ENCODE measurements around the gene ITPKC.
"Not testable (repeated sequence)": the region's sequence is repeated elsewhere in the genome, so short reads cannot be mapped to it uniquely, and the experiment has no call there.

ITPKC gene

DNA sequence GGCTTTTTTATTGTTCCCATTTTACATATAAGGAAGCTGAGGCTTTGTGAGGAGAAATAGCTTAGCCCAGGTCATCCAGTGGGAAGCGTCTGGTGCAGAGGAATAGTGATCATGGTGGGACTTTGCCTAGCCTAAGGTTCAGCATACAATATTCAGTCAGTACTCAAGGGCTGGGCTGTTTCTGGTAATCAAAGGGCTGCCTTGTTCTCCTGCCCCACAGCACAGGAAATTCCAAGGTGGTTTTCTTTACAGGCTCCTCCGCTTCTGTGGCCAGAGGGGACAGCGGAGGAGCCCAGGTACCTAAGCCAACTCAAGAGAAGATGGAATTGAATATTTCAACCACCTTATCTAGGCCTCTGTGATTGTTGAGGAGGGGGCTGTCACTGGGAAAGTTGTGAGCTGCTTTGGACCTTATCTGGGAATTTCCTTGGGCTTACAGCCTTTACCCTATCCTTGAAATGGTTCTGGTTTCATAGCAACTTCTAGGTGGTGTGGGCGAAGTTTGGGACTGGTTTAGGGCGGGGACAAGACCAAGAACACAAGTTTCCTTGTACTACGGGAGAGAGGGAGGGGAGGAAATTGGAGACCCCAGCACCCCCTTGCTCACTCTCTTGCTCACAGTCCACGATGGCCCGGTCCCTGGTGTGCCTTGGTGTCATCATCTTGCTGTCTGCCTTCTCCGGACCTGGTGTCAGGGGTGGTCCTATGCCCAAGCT is 58.2 kb downstream of the ITPKC start, which contains the start of gene MIA:
Gene MIA (plus strand): TSS at position 606 of the 716 bp plus-strand sequence. CDS start 22 bp downstream, at position 628.
- no peak for DNase-seq

DNA sequence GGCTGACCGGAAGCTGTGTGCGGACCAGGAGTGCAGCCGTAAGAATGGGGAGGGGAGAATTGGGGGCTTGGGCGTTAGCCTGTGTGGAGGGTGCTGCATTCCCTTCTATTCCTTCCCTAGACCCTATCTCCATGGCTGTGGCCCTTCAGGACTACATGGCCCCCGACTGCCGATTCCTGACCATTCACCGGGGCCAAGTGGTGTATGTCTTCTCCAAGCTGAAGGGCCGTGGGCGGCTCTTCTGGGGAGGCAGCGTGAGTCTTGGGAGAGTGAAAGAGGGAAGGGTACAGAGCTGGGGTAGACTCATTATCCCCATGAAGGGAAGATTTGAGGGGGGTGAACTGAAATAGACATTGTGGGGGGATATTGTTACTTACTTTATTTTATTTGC is 58.7 kb downstream of the ITPKC start:
- no peak for DNase-seq

DNA sequence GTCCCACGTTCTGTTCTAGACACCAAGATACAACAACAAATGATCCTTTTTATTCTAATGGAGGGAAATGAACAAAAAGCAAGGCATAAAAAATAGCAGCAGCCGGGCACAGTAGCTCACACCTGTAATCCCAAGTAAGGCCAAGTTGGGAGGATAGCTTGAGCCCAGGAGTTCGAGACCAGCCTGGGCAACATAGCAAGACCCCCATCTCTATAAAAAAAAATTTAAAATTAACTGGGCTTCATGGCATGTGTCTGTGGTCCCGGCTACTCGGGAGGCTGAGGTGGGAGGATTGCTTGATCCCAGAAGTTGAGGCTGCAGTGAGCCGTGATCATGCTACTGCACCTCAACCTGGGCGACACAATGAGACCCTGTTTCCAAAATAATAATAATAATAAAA is 59.5 kb downstream of the ITPKC start:
- DNase-seq: no peak

DNA sequence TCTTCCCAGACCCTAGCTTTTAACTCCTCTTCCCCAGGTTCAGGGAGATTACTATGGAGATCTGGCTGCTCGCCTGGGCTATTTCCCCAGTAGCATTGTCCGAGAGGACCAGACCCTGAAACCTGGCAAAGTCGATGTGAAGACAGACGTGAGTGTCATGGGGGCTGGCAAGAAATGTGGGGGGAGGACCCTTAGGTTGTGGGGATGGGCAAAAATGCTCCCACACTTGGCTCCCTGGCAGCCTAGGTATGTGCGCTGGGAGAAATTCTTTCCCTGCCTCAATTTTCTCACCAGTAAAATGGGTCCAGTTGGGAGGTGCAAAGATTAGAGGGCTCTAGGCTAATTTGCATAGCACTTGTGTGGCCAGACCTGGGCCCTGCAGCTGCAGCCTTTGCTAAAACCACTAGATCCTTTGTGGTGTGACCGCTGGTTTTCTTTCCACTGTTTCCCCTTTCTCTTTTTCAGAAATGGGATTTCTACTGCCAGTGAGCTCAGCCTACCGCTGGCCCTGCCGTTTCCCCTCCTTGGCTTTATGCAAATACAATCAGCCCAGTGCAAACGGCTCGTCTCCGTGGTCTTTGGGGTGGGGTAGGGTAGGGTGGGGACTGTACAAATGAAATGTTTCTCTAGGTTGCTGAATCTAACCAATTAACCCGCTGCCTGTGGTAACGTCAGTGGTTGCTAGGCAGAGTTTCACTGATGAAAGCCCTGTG is 60.2 kb downstream of the ITPKC start:
- peak; percentile 84 for DNase-seq

DNA sequence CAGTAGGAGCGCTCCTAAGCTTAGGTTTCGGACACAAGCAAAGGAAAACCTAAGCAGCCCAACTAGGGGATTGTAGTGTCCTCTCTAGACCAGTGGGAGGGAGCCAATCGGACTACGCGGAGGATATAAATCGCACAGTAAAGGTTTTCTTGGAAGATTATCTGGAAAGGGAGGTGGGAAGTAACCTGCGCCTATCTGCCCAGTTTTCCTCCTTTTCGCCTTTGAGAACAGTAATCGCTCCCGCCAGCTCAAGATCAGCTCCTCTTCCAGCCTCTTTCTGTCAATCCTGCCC is 60.7 kb downstream of the ITPKC start:
- DNase-seq: no peak

DNA sequence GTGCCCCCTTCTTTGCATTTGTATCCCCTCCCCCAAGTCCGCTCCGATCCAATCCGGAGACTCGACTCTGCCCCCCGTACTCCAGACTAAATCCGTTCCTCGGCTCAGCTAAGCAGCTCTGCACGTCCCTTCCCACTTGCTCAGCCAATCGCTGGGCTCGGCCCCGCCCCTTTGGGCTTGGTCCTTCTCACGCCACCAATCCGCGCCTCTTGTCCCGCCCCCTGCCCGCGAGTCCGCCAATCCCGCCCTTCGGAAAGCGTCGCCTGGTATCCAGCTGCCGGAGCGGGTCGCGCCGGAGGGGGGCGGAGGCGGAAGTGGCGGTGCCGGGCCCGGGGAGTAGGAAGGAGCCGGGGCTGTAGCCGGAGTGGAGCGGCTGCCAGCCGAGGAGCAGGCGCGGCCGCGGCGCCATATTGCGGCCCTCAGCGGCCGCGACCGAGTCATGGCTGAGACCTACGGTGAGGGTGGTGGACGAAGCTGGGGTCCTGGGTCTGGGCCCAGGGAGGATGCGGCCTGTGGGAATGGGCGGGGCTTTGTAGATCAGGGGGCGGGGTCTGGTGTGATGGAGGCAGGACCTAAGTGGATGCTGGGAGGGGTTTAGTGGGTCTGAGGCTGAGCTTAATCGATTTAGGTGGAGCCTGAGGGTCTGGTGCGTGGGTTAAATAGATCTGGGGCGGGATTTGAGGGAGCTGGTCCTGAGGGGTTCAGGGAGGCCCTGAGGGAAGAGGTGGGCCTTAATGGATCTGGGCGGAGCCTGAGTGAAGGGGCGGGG is 61.2 kb downstream of the ITPKC start, which contains the start of gene RAB4B:
Gene RAB4B (plus strand): TSS at position 311 of the 769 bp plus-strand sequence. CDS start 129 bp downstream, at position 440.
- peak; percentile 100 for DNase-seq

DNA sequence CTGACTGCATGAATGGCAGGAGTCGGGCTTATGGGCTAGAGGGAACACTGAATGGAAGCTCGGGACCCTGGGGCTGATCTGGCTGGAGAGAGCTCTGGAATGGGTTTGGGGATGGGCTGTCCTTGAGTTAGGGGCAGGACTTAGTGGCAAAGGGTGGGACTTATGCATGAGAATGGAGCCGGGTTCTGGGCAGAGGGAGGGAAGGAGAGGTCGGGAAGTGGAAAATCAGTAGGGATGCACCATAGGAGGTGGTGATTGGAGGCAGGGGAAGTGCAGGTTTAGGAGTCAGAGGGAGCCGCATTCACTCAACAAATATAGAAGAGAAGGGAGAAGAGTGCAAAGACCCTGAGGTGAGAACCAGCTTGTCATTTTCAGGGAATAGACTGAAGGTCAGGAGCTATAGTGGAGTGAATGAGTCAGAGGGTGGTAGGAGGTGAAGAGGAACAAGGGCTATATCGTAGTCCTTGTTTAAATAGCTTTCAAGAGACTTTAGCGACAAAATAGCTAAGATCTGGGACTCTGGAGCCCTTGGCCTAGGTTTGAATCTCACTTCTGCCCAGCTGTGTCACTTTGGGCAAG is 61.9 kb downstream of the ITPKC start:
- DNase-seq: no peak

DNA sequence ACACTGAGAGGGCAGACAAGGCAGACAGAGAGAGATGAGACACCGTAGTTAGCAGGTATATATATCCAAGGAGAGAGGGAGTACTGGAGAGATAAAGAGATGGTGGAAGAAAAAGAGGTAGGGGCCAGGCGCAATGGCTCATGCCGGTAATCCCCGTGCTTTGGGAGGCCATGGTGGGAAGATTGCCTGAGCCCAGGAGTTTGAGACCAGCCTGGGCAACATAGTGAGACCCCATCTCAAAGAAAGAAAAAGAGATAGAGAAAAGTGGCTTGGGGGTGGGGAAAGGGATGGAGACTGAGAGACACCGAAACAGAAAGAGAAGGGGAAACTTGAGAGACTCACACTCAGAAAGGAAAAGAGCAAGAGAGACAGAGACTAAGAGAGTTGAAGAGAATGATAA is 63.7 kb downstream of the ITPKC start:
- no peak for DNase-seq

DNA sequence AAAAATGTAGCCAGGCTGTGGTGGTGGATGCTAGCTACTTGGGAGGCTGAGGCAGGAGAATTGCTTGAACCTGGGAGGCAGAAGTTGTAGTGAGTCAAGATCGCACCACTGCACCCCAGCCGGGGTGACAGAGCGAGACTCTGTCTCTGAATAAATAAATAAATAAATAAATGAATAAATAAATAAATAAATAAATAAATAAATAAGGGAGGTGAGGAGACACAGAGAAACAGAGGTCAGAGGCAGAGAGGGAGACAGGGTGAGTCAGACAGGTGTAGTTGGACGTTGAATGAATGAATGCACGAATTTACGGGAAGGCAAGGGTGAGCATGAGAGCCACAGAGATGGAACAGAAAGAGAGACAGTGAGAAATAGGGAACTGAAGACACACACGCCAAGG is 64.2 kb downstream of the ITPKC start:
- no peak for DNase-seq

DNA sequence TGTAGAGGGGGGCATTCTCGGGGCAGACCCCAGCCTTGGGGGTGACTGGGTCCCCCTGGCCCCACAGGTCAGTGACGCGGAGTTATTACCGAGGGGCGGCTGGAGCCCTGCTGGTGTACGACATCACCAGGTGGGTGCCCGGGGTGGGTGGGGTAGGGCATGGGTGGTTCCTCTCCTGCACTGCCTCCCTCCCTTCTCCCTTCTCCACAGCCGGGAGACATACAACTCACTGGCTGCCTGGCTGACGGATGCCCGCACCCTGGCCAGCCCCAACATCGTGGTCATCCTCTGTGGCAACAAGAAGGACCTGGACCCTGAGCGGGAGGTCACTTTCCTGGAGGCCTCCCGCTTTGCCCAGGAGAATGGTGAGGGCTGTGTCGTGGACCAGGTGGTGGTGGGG is 66.8 kb downstream of the ITPKC start:
- DNase-seq: no peak

DNA sequence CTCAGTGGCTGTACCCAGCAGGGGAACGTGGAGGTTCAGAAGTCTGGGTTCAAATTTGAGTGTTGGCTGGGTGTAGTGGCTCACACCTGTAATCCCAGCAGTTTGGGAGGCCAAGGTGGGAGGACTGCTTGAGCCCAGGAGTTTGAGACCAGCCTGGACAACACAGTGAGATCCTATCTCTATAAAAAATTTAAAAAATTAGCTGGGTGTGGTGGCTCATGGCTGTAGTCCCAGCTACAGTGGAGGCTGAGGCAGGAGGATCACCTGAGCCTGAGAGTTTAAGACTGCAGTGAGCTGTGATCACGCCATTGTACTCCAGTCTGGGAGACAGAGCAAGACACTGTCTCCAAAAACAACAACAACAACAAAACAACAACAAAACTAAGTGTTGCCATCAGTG is 67.2 kb downstream of the ITPKC start:
- DNase-seq: not testable (repeated sequence)

DNA sequence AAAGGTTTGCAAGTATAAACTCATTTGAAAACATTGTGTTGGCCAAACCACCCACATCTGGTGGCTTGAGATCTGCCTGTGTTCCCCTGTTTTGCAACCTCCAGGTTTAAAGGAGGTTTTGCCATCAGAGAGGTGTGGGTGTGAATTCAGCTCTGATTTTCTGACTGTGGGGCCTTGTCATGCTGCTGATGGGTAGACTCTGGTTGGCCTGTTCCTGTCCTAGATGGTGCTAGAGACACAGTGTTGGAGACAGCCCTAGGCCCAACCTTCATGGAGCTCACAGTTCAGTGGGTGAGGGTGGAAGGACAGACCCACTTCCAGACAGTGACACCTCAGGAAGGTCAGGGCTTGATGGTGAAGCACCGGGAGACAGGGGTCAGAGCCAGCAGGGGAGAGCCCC is 68.6 kb downstream of the ITPKC start:
- no peak for DNase-seq

DNA sequence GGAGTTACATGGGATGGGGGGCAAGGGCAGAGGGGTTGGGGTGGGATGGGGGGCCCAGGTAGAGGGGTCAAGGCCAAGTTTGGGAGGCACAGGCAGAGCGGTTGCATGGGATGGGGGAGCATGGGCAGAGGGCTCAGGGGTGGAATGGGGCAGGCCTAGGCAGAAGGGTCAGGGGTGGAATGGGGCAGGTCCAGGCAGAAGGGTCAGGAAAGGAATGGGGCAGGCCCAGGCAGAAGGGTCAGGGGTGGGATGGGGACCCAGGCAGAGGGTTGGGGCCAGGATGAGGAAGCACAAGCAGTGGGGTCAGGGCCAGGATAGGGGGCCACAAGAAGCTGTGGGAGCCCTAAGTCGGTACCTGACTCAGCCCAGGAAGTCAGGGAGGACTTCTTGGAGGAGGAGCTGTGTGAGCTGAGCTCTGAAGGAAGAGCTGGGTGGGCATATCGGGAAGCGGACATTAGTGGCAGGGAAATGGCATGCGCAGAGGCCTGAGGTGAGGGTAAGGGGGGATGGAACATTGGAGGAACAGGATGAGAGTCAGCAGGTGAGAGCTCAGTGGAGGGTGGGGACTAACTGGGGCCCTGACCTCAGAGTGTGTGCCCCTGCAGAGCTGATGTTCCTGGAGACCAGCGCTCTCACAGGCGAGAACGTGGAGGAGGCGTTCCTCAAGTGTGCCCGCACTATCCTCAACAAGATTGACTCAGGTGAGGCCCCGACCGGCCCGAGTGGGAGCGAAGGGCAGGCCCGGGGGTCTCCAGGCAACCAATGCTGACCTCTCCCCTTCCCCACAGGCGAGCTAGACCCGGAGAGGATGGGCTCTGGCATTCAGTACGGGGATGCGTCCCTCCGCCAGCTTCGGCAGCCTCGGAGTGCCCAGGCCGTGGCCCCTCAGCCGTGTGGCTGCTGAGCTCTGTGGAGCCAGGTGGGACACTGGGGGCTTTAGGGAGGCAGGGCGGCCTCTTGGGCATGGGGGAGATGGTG is 69.4 kb downstream of the ITPKC start:
- DNase-seq: no peak
